8988T (cell line): ENCODE measurements around the gene SYNGR3.
"Not testable (repeated sequence)": the region's sequence is repeated elsewhere in the genome, so short reads cannot be mapped to it uniquely, and the experiment has no call there.

Experiments
- DNase-seq: peaks from one replicate; pipeline ENCODE4 v3.0.0; 2011

The SYNGR3 gene

DNA sequence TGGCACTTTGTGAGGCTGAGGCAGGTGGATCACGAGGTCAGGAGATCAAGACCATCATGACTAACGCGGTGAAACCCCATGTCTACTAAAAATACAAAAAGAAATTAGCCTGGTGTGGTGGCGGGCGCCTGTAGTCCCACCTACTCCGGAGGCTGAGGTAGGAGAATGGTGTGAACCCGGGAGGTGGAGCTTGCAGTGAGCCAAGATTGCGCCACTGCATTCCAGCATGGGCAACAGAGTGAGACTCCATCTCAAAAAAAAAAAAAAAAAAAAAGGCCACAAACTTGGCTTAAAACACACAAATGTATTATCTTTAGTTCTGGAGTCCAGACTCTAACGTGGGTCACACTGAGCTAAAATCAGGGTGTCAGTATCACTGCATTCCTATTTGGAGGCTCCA, 22.0 kb downstream of the SYNGR3 start:
- DNase-seq, result not testable (repeated sequence)

DNA sequence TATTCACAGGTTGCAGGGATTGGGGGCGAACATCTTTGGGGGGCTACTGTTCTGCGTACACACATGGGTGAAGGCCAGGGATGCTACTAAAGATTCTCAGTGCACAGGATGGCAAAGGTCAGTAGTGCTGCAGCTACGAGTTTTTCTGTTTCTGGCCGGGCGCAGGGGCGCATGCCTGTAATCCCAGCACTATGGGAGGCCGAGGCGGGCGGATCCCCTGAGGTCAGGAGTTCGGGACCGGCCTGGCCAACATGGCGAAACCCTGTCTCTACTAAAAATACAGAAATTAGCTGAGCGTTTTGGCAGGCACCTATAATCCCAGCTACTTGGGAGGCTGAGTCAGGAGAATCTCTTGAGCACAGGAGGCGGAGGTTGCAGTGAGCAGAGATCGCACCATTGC, 23.8 kb downstream of the SYNGR3 start:
- DNase-seq, result no peak

DNA sequence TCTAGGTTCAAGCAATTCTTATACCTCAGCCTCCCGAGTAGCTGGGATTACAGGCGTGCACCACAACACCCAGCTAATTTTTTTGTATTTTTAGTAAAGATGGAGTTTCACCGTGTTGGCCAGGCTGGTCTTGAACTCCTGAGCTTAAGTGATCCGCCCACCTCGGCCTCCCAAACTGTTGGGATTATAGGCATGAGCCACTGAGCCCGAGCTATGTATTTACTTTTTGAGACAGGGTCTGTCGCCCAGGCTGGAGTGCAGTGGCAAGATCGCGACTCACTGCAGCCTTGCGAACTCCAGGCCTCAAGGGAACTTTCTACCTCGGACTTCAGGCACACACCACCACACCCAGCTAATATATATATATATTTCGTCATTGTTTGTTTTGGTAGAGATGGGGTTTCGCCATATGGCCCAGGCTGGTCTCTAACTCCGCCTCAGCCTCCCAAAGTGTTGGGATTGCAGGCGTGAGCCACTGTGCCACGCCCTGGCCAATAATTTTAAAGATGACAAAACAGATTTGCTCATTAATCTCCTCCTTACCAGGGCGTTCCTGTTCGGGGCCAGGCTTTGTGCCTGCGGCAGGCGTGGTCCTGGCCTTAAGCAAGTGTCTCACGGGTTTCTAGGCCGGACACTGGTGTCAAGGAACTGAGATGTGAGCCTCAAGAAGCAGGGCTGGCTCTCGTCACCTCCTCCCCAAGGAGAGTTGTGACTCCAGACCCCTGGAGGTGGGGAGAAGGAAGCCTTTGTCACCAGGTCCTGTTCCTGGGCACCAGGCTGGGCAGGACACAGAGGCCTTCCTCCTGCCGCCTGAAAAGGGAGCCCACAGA, 25.6 kb downstream of the SYNGR3 start:
- DNase-seq, result no peak

DNA sequence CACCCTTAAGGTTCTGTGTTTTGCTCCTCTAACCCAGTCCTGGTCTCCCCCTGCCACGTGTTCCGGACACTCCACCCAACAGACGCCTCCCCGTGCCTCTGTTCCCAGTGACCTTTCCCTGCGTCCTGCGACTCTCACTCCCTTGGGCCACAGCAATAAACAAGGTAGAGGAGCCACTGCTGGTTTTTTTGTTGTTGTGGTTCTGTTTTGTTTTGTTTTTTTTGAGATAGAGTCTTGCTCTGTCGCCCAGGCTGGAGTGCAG, 26.1 kb downstream of the SYNGR3 start:
- DNase-seq, result no peak

DNA sequence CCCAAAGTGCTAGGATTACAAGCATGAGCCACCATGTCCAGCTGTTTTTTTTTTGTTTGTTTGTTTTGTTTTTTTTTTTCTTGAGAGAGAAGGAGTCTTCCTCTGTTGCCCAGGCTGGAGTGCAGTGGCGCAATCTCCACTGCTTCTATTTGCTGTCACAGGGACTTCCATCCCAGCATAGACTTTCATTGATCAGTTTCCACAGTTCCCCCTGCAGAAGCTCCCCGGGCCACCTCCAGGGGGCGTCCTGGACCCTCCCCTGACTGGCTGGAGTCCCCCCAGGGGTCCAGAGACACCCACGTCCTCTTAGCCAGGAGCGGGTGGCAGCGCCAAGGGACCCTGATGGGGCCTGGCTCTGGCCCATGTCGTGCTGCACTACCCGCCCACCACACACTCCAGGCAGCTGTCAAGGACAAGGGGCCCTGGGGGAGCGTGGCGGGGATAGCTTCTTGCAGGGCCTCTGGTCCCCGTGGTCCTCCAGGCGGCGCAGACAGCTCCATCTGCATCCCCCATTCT, 26.7 kb downstream of the SYNGR3 start:
- DNase-seq, result no peak

DNA sequence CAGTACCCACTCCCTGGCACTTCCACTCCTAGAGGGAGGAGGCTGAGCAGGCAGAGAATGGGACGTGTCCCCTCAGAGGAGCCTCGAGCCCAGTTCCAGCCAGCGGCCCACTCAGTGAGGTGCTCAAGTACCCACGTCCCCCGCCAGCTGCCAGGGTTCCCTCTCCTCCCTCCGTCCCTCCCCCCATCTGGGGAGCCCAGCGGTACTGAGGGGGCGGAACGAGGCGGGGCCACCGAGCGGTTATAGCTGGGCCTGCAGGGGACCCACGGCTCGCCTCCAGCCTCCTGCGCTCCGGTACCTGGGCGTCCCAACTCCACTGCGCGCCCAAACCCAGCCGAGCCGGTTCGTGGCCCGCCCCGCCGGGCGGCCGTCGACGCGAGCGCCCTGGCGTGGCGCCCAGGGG, 29.7 kb downstream of the SYNGR3 start, which contains the start of gene NPW:
TSS of gene NPW (plus strand) at position 268 of the 403 bp plus-strand sequence.
- no peak for DNase-seq

DNA sequence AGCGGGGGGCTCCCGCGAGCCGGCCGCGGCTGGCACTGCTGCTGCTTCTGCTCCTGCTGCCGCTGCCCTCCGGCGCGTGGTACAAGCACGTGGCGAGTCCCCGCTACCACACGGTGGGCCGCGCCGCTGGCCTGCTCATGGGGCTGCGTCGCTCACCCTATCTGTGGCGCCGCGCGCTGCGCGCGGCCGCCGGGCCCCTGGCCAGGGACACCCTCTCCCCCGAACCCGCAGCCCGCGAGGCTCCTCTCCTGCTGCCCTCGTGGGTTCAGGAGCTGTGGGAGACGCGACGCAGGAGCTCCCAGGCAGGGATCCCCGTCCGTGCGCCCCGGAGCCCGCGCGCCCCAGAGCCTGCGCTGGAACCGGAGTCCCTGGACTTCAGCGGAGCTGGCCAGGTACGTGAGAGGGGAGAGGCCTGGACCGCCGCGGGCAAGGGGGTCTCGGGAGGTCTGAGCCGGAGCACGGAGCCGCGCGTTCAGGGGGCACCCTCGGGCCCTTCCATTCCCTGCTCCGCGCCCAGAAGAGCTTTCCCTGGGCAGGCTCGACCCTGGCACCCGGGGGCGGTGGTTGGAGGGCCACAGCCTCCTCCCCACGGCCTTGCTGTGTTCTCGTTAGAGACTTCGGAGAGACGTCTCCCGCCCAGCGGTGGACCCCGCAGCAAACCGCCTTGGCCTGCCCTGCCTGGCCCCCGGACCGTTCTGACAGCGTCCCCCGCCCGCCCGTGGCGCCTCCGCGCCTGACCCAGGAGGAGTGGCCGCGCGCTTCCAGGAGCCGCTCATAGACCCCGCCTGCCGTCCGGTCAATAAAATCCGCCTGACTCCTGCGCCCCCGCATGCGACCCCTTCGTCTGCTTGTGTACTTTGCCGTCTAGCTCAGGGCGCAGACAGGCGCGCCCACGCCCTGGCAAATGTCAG, 30.4 kb downstream of the SYNGR3 start:
- DNase-seq, result no peak

DNA sequence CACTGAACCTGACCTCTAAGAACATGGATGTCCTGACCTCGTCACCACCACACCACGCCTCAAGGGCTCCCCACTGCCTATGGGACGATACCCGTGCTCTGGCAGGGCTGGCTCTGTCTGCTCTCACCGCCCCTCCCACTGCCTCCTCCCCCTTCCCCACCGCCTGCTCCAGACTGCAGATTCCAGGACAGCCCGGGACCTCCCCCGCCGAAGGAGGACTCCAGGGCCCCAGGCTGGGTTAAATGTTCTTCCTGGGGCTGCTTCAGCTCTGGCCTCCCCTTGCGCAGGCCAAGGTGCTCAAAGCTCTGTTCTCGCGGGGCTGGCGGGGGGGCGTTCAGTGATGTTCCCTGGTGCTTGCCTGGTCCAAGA, 32.9 kb downstream of the SYNGR3 start:
- DNase-seq, result no peak

DNA sequence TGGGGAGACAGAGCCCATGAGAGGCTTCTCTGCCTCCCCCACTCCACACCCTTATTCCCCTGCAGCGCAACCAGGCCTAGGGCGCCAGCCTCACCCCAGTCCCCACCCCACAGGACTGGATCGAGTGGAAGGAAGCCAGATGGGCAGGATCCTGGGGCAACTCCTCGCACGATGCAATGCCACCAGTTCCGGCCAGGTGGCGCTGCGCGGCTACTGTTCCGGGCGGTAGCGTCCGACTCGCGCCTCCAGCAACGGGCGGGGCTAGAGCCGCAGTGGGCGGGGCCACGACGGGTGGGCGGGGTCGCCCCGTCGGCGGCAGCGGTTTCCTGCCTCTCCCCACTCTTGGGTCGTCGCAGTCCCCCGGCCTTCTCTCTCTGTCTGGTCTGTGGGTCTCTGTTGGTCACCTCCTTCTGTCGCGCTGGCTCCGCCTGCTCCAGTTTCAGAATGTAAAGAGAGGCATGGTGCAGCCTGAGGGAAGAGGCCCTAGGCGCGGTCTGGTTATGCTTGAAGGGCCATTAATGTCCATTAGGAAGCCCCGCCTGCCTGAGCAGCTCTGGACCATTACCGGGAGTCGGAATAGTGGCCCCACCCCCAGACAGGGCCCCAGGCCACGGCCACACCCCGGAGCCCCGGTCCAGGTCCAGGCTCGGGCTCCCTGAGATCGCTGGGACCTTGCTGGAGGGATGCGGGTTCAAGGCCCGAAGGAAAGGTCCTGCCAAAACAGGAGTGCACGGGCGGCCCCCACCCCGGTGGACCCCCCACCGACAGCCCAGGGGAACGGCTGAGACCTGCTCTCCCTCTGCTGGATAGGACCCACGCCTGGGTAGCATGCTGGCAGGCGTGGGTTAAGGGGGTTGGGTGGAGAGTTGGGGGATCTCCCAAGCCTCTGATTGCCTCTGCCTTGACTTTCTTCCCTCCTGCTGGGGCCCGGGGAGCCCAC, 33.6 kb downstream of the SYNGR3 start:
- DNase-seq, result peak; percentile 97

DNA sequence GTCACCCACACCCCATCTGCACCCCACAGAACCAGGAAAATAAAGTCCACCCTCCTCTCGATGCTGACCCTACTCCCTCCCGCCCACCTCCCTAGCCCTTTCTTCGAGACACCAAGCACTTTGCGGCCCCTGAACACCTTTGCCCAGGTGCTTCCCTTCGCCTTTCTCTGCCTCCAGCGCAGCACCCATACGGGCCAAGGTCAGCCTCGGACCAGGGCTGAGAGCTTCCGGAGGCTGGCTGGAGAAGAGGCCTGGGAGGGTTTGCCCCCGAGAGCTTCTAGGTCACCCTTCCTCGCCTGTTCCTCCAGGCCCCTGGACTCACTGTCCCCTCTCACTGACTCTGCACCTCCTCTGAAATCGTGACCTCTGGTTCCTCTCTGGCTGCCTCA, 34.3 kb downstream of the SYNGR3 start:
- no peak for DNase-seq

DNA sequence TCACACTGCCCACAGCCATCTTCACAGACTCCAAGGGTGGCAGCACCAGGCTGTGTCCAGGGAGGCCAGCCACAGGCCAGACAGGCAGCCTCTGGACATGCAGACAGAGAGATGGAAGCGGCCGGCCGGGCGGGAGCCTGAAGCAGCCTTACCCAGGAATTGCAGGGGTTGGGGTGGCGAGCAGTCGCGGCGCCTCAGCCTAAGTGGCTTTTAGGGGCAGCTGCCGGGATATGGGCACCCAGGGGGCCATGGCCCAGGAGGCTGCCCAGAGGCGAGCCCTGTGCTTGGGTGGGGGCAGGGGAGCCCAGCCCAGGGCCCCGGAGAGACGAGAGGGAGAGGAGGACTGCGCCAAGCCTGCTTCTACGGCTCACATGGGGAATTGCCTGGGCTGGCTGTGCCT, 35.5 kb downstream of the SYNGR3 start:
- DNase-seq, result no peak

DNA sequence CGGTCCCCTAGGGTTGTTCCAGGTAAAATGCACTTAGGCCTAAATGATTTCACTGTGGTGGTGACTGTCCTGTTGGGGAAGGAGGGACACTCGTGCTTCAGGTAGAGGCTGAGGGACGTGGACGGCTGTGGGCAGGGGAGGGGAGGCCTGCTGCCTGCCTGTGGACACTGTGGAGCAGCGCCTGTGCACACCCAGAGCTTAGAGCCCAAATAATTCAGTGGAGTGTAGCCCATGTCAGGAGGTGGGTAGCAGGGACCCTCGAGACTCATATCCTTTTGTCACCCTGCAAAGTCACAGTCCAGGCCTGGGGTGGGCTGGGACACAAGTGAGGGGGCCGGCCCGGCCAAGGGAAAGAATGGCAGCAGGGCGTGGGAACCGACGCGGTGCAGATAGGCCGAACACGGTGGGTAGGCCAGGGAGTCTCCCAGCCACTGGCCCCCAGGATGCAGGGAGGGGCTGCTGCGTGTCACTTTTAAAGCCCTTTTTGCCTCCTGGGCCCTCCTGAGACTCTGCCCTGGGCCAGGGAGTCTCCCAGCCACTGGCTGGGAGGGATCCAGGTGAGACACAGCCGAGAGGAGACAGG, 36.2 kb downstream of the SYNGR3 start:
- no peak for DNase-seq

DNA sequence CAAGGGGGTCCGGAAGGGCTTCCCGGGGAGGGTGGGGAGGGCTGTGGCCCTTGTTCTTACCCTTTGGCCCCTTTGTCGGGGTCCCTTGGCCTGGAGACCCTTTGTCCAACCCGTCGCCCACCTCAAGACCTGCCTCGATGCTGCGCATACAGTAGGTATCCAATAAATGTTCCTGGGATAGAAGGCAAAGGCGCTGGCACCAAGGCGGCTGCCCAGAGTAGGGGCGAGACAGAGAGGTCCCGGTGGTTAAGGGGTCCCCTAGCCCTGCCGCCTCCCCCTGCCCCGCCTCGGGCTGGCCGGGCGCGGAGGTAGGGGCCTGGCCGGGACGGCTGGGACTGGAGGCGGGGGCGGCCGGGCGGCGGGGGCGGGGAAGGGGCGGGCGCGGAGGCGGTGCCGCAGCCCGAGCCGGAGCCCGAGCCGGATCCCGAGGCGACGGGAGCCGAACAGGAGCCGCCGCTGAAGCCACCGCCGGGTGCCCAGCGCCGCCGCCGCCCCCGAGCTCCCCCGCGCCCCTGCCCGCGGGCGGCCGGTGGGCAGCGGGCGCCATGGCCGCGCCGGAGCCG, 36.8 kb downstream of the SYNGR3 start, which contains the start of gene NHERF2:
TSS of gene NHERF2 (plus strand) at position 442 of the 563 bp plus-strand sequence. CDS start at position 546, 104 bp downstream.
- DNase-seq, result peak; percentile 91

DNA sequence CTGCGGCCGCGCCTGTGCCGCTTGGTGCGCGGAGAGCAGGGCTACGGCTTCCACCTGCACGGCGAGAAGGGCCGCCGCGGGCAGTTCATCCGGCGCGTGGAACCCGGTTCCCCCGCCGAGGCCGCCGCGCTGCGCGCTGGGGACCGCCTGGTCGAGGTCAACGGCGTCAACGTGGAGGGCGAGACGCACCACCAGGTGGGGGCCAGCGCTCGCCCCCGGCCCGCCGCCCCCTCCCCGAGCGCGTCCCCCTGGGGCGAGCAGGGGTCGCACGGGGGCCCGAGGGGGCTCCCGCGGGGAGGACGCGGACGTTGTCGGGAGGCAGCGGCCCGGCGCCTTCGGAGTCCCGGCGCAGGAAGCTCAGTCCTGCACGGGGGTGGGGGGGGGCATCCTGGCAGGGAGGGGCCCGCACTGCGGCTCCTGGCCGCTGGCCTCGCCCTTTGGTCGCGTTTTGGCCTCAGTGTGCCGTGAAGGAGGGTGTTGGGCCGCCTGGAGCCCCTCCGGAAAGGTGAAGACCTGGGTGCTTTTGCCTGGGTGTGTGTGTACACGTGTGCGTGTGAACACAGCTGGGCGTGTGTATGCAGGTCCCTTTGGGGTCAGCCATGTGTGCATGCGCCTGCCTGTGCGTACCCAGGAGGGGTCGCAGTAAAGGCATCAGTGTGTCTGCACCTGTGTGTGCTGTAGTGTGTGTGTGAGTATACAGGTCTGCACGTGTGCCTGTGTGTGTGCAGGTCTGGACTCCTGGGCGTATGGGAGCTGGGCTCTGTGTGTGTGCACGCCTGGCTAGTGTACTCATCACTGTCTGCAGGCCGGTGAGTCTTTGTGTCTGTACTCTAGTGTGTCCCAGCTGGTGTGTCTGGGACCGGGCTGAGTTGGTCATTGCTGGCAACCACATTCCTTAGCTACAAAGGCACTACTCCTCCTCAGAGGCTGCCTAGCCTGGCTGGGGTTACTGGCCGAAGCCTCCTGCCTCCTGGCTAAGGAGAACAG, 37.5 kb downstream of the SYNGR3 start:
- no peak for DNase-seq

DNA sequence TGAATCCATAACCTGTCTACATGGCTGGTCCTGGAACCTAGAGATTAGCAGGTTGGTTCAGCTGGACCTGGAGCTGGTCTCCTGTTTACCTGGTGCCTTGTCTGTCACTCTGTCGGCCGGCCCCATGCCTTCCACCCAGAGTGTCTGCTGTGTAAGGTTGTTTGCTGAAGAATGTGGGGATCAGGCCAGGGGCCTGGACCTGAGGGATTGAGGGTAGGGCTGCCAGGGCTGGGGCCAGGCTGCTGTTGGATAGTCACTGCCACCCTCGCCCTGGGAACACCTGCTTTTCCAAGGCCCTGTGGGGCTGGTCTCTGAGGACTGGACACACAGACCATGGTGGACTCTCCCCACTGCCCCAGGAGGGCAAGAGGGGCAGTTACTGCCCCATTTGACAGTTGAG, 38.4 kb downstream of the SYNGR3 start:
- no peak for DNase-seq

DNA sequence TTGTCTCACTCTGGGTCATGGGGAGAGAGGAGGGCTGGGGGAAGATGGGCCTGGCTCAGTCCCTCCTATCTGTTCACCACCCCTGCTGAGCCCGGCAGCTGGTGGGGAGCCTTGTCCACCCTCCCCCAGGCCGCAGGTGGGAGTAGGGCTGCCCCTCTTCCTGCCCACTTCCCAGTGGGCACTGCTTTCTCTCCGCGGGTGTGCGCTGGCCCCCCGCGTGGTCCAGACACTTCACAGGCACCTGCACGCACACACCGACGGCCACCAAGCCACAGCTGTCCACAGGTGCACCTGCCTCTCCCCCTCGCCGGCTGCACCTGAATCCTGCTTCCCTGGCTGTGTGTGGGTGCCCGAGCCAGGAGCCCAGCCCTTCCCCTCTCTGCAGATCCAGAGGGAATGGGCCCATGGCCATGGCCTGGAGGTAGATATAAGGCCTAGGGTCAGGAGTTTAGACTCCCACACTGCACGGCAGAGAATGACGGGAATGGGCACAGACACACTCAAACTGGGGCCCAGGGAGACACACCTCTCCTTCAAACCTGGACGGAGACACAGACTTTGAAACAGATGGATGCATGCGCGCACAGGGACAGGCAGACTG, 39.0 kb downstream of the SYNGR3 start:
- DNase-seq, result no peak

DNA sequence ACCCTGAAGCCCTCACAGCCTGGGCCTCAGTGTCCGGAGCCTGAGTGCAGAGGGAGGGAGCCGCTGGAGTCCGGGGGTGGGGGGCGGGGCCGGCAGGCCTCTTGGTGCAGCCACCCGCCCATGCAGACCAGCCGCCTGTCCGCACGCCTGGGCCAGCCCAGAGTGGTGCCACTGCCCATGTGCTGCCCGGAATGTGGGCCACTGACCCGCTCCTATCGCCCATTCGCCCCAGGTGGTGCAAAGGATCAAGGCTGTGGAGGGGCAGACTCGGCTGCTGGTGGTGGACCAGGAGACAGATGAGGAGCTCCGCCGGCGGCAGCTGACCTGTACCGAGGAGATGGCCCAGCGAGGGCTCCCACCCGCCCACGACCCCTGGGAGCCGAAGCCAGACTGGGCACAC, 39.6 kb downstream of the SYNGR3 start:
- DNase-seq, result no peak

DNA sequence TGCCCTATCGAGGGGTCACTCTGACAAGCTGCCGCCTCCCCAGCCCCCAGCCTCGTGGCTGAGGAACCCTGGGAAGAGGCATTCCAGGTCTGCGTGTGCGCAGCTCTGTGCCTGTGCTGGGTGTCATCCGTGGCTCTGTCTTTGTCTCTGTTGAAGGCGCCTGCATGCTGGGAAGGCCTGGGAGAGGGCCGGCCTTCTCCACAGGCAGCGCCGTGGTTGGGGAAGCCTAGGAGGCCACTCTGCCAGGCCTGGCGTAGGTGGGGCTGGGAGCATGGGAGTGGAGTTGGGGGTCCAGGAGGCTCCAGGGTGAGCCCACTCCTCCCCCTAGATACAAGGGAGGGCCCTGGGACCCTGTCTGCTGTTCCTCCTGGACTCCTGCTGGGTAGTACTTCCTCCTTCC, 40.3 kb downstream of the SYNGR3 start:
- DNase-seq, result no peak

DNA sequence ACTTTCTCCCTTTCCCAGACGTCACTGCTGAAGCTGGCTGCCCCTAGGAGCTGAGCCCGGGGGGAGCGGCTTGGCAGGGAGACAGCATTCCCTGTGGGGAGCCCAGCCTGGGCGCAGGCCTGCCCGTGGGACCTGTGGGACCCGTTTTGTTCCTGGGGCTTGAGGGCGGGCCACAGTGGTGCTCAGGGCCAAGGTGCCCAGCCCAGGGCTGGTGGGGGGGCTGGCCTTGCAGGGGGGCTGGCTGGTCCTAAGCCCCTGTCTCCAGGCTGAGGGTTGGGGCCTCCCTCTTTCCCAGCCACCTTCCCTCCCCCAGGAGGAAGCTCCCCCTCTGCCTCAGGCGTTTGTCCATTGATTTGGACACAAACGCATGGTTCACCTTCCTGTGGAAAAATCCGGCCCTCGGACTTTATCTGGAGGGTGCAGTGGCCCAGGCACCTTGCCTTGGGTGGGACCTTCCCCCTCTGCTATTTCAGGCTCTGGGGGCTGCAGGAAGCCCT, 41.4 kb downstream of the SYNGR3 start:
- no peak for DNase-seq
